GM21576 (cell line): ENCODE measurements around the gene CCDC146.

ENCODE experiments used
- ATAC-seq: cut with Tn5 transposase; IDR thresholded peaks from one replicate; pipeline ENCODE4 v1.9.1; 2021; ENCODE audit warnings: mild to moderate bottlenecking, moderate library complexity; ENCODE audit not compliant: unreplicated experiment

CCDC146 gene

GRCh38 chr7:77282897-77283296 is 160.5 kb downstream of the CCDC146 start:
- no peak for ATAC-seq

GRCh38 chr7:77284005-77284404 is 161.6 kb downstream of the CCDC146 start:
- no peak for ATAC-seq

- no peak for ATAC-seq
These were observed 162.2 kb downstream of the CCDC146 start for GRCh38 chr7:77284616-77285015.

GRCh38 chr7:77288676-77289320 is 166.4 kb downstream of the CCDC146 start:
- no peak for ATAC-seq

GRCh38 chr7:77289387-77289786 is 167.0 kb downstream of the CCDC146 start:
- ATAC-seq: no peak

- no peak for ATAC-seq
These were observed 168.0 kb downstream of the CCDC146 start for GRCh38 chr7:77290425-77290824.

GRCh38 chr7:77293046-77293445 is 170.6 kb downstream of the CCDC146 start:
- ATAC-seq: no peak

GRCh38 chr7:77295549-77295948 is 173.1 kb downstream of the CCDC146 start:
- no peak for ATAC-seq

- ATAC-seq: no peak
These were observed 184.0 kb downstream of the CCDC146 start for GRCh38 chr7:77306231-77307067.

GRCh38 chr7:77308792-77309191 is 186.4 kb downstream of the CCDC146 start:
- no peak for ATAC-seq

GRCh38 chr7:77309714-77310220 is 187.4 kb downstream of the CCDC146 start:
- no peak for ATAC-seq

GRCh38 chr7:77310982-77311381 is 188.6 kb downstream of the CCDC146 start:
- ATAC-seq: no peak

- no peak for ATAC-seq
These were observed 190.7 kb downstream of the CCDC146 start for GRCh38 chr7:77313085-77313484.

GRCh38 chr7:77313876-77314480 is 191.6 kb downstream of the CCDC146 start:
- no peak for ATAC-seq

- ATAC-seq: no peak
These were observed 192.8 kb downstream of the CCDC146 start for GRCh38 chr7:77315182-77315591.

- ATAC-seq: no peak
These were observed 194.0 kb downstream of the CCDC146 start for GRCh38 chr7:77316219-77316978.

- no peak for ATAC-seq
These were observed 195.6 kb downstream of the CCDC146 start for GRCh38 chr7:77318019-77318418.

GRCh38 chr7:77320137-77320536 is 197.7 kb downstream of the CCDC146 start:
- no peak for ATAC-seq

GRCh38 chr7:77320714-77321113 is 198.3 kb downstream of the CCDC146 start:
- no peak for ATAC-seq

- no peak for ATAC-seq
These were observed 198.9 kb downstream of the CCDC146 start for GRCh38 chr7:77321300-77321699.

GRCh38 chr7:77326131-77326530 is 203.7 kb downstream of the CCDC146 start:
- no peak for ATAC-seq
